ENCODE data around the gene CTBP1.

Gene CTBP1

GRCh38 chr4:1172228-1172851 lies 76.6 kb downstream of the CTBP1 start, which contains the start of gene SPON2:
TSS of gene SPON2 (minus strand) at chr4:1172583.
- peak in 1 of 6 experiments; percentile 48 for DNase-seq

- DNase-seq = peak; percentile 16 to 64 (median 45)
These were observed 77.4 kb downstream of the CTBP1 start for GRCh38 chr4:1171311-1172227.

GRCh38 chr4:1170976-1171310 lies 78.0 kb downstream of the CTBP1 start:
- no peak for DNase-seq

GRCh38 chr4:1170156-1170975 lies 78.6 kb downstream of the CTBP1 start:
- peak in 1 of 6 experiments; percentile 26 for DNase-seq

GRCh38 chr4:1169691-1170096 lies 79.2 kb downstream of the CTBP1 start:
- DNase-seq = peak in 1 of 6 experiments; percentile 26

- DNase-seq = no peak
These were observed 79.7 kb downstream of the CTBP1 start for GRCh38 chr4:1169171-1169671.

- no peak for DNase-seq
These were observed 80.5 kb downstream of the CTBP1 start for GRCh38 chr4:1168191-1169101.

GRCh38 chr4:1167244-1167949 lies 81.5 kb downstream of the CTBP1 start:
- DNase-seq = peak; percentile 76 to 86 (median 80)

- DNase-seq = no peak
These were observed 82.3 kb downstream of the CTBP1 start for GRCh38 chr4:1166509-1167243.

GRCh38 chr4:1164956-1165545 lies 83.9 kb downstream of the CTBP1 start:
- DNase-seq = no peak

- no peak for DNase-seq
These were observed 84.5 kb downstream of the CTBP1 start for GRCh38 chr4:1164444-1164843.

GRCh38 chr4:1164040-1164439 lies 84.9 kb downstream of the CTBP1 start:
- no peak for DNase-seq

Measured in stimulated activated naive CD4-positive, alpha-beta T cell (primary cell).